Activated T-cell treated with anti-CD3 and anti-CD28 coated beads, Interleukin-2, amount 50 U/mL, for 24 hours (primary cell): Measurements from ENCODE around the gene GSTA1.
"Not testable (repeated sequence)": the region's sequence is repeated elsewhere in the genome, so short reads cannot be mapped to it uniquely, and the experiment has no call there.

ENCODE experiments used
- DNase-seq: peaks from one replicate; pipeline ENCODE4 v3.0.0-alpha.2; 2020
- H3K27ac Mint-ChIP-seq: 2 replicates; pipeline ENCODE4 v1.8.0; 2020; ENCODE audit warnings: mild to moderate bottlenecking, mixed read lengths
- H3K27me3 Mint-ChIP-seq: 2 replicates; pipeline ENCODE4 v1.8.0; 2020; ENCODE audit warnings: mixed read lengths
- H3K36me3 Mint-ChIP-seq: 2 replicates; pipeline ENCODE4 v1.8.0; 2020; ENCODE audit warnings: low read depth, mixed read lengths
- H3K4me1 Mint-ChIP-seq: 2 replicates; pipeline ENCODE4 v1.8.0; 2020; ENCODE audit warnings: low read depth, mixed read lengths
- H3K4me3 Mint-ChIP-seq: 2 replicates; pipeline ENCODE4 v1.8.0; 2020; ENCODE audit warnings: mild to moderate bottlenecking, moderate library complexity, mixed read lengths
- H3K9me3 Mint-ChIP-seq: 2 replicates; pipeline ENCODE4 v1.8.0; 2020; ENCODE audit warnings: mixed read lengths

The GSTA1 gene

DNA sequence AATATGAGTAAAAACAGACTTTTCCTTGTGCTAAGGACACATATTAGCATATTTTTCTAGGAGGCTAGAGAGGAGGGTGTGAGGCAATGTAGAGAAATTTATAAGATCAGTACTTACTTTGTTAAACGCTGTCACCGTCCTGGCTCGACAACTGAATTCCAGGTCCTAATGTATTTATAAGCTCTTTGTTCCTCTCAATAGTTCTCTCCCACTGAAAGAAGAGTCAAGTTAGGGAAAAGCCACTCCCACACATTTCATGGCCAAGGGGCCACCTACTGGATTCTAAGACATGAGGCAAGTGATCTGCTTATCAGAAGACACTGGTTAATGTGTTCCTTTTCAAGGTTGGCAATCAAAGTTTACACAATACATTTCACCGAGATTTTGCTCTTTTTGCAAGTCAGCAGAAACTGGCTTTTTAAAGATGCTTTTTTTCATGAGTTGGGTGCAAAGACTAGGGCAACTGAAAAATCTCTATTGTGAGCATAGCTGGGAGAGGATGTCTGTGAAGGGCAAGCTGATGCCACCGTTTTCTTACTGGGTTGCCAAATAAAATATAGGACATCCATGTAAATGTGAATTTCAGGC, at the start of gene GSTA1:
GSTA1 (minus strand) TSS at position 149 of the 588 bp plus-strand sequence. CDS start 4,549 bp downstream, outside the sequence.
- not testable (repeated sequence) for H3K4me1 Mint-ChIP-seq, H3K27ac Mint-ChIP-seq, H3K9me3 Mint-ChIP-seq, DNase-seq, H3K36me3 Mint-ChIP-seq, H3K4me3 Mint-ChIP-seq
- H3K27me3 Mint-ChIP-seq, result peaks cover 49% of the 10 kb centered on the region

DNA sequence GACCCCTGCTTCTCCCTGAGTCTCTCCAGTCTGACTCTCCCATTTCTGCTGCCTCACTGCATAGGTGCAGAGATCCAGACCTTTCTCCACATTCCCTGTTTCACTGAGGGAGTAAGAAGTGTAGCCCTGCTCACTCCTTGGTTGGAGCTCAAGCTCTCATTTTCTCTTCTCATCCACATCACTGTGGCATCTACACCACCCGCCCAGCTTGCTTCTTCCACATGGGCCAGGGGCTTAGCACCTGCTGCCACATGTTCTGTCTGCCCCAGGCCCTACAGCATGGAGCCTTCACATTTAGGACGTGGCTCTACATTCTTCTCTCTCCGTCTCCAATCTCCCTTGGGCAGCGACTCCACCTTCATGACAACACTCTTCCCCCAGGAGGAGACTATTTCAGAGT, 45.5 kb upstream of the GSTA1 start:
- Mint-ChIP-seq H3K36me3 (no peaks in the 10 kb centered on the region), H3K27ac (no peak overlapping the region)
- no peak for DNase-seq

GRCh38 chr6:52846002-52846401, 42.4 kb upstream of the GSTA1 start:
- no peaks in the 10 kb centered on the region for H3K9me3 Mint-ChIP-seq
- H3K4me1 Mint-ChIP-seq, result no peaks in the 10 kb centered on the region
- H3K27ac Mint-ChIP-seq, result no peak overlapping the region
- no peaks in the 10 kb centered on the region for H3K36me3 Mint-ChIP-seq
- H3K4me3 Mint-ChIP-seq, result no peak overlapping the region
- DNase-seq, result no peak
- peaks cover 17% of the 10 kb centered on the region for H3K27me3 Mint-ChIP-seq

More for the DNA sequence above, 45.5 kb upstream of the GSTA1 start:
- no peak overlapping the region for H3K4me3 Mint-ChIP-seq
- no peaks in the 10 kb centered on the region for H3K9me3 Mint-ChIP-seq
- peaks cover 25% of the 10 kb centered on the region for H3K27me3 Mint-ChIP-seq
- no peaks in the 10 kb centered on the region for H3K4me1 Mint-ChIP-seq

DNA sequence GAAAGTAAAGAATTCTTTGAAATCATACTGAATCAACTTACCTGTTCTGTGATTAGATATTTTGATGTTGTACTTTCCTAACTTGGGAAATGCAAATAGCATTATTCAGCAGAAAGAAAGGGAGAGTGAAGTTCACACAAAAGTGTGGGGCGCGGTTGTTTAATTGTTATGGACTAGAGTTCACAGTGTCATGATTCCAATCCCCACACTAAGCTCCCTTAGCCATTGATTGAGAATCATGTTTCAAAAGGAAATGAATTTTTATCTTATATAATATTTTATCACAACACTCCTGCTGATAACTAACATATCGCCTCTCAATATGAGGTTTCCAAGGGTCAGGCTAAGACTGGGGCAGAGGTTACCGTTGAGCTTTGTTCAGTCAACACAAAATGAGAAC, 40.0 kb upstream of the GSTA1 start:
- no peaks in the 10 kb centered on the region for H3K36me3 Mint-ChIP-seq
- H3K4me1 Mint-ChIP-seq, result no peaks in the 10 kb centered on the region
- DNase-seq, result no peak
- H3K27ac Mint-ChIP-seq, result no peak overlapping the region
- H3K9me3 Mint-ChIP-seq, result no peaks in the 10 kb centered on the region
- peaks cover 28% of the 10 kb centered on the region for H3K27me3 Mint-ChIP-seq
- no peak overlapping the region for H3K4me3 Mint-ChIP-seq

DNA sequence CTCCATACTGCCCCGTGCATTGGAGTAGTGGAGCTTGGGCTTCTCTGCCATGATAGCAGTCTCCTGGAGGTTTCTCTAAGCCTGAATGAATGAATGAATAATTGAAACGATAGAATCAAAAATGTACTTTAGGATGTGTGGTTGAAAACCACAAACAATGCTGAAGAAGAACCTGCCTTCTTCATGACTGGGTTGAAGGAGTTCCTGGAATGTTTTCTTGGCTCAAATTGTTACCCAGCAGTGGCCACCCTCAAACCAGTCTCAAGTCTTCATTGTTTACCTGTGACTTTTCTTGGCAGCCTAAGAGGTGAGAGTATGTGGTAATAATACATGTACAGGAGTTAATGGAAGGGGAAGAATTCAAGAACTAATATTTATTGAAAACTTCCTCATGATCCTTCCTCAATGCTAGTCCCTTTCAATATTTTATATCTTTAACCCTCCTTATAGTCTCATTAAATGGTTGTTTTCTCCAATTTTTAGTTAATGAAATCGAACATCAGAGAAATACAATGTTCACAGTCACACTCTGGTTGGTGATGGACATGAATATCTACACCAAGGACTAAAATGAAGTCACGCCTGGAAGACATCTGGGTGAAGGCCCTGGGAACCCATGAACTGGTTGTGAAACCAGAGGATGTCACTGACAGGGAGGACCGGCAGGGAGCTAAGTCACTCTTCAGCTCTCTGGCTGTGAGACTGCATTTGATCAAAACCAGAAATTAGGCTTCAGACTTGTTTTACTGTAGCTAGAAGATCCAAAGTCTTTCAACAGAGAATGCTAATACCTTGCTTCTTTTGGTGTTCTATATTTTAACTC, 37.4 kb upstream of the GSTA1 start, which contains the start of gene GSTA5:
GSTA5 (minus strand) TSS at position 51 of the 823 bp plus-strand sequence.
- Mint-ChIP-seq H3K36me3 (no peaks in the 10 kb centered on the region), H3K9me3 (no peaks in the 10 kb centered on the region), H3K27ac (no peak within 1 kb of the TSS), H3K4me1 (no peaks in the 10 kb centered on the region), H3K27me3 (peaks cover 51% of the 10 kb centered on the region), H3K4me3 (no peak within 1 kb of the TSS)
- no peak for DNase-seq

GRCh38 chr6:52839124-52840055, 35.8 kb upstream of the GSTA1 start:
- Mint-ChIP-seq H3K36me3 (no peaks in the 10 kb centered on the region), H3K9me3 (no peaks in the 10 kb centered on the region), H3K4me3 (no peak overlapping the region), H3K27ac (no peak overlapping the region), H3K4me1 (no peaks in the 10 kb centered on the region), H3K27me3 (peaks cover 60% of the 10 kb centered on the region)
- peak; percentile 66 for DNase-seq

DNA sequence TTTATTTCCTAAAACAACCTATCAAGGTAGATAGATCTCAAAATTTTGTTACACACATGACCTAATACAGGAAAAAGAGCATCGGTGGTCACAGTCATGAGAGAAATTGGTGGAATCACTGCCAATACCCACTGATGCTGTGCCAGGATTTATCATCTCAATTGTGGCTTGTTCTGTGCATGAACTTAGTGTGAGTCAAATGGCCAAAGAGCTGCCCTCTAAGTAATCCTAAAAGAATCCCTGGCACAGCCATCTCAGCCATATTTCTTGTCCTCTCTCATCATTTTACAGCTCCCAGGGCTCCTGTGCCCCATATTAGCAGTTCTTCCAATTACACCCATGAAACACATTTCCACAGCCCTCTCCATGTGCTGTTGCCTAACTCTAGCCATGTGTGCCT, 30.9 kb upstream of the GSTA1 start:
- Mint-ChIP-seq H3K4me3 (no peak overlapping the region), H3K36me3 (no peaks in the 10 kb centered on the region), H3K27ac (no peak overlapping the region), H3K27me3 (peaks cover 51% of the 10 kb centered on the region), H3K9me3 (no peaks in the 10 kb centered on the region), H3K4me1 (no peaks in the 10 kb centered on the region)
- no peak for DNase-seq

DNA sequence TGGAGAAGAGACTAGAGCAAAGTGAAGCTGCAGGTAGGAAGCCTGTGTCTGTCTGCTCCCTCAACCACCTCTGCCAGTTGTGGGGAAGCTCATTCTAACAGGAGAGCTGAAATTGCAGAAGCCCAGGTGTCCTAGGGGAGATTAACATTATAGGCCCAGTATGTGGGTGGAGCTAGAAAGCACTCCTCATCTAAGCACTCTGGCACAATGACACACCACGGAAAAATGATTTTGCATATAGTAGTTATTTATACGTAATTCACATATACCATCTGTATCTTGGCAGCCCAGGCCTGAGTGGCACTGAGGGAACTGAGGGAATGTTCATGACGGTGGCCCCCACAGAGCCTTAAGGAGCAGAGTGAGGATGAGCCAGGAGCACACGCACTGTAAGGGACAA, 27.3 kb upstream of the GSTA1 start:
- H3K4me1 Mint-ChIP-seq, DNase-seq, H3K9me3 Mint-ChIP-seq, H3K4me3 Mint-ChIP-seq, H3K36me3 Mint-ChIP-seq, H3K27ac Mint-ChIP-seq: not testable (repeated sequence)
- peaks cover 29% of the 10 kb centered on the region for H3K27me3 Mint-ChIP-seq

GRCh38 chr6:52829046-52829817, 25.6 kb upstream of the GSTA1 start:
- no peak overlapping the region for H3K27ac Mint-ChIP-seq
- H3K9me3 Mint-ChIP-seq, result no peaks in the 10 kb centered on the region
- H3K27me3 Mint-ChIP-seq, result peaks cover 21% of the 10 kb centered on the region
- no peaks in the 10 kb centered on the region for H3K36me3 Mint-ChIP-seq
- DNase-seq, result no peak
- H3K4me3 Mint-ChIP-seq, result no peak overlapping the region
- H3K4me1 Mint-ChIP-seq, result no peaks in the 10 kb centered on the region

- not testable (repeated sequence) for DNase-seq, H3K4me1 Mint-ChIP-seq, H3K27ac Mint-ChIP-seq, H3K9me3 Mint-ChIP-seq, H3K36me3 Mint-ChIP-seq, H3K4me3 Mint-ChIP-seq
- H3K27me3 Mint-ChIP-seq, result peaks cover 21% of the 10 kb centered on the region
Measured at GRCh38 chr6:52828621-52829020, 25.0 kb upstream of the GSTA1 start.

DNA sequence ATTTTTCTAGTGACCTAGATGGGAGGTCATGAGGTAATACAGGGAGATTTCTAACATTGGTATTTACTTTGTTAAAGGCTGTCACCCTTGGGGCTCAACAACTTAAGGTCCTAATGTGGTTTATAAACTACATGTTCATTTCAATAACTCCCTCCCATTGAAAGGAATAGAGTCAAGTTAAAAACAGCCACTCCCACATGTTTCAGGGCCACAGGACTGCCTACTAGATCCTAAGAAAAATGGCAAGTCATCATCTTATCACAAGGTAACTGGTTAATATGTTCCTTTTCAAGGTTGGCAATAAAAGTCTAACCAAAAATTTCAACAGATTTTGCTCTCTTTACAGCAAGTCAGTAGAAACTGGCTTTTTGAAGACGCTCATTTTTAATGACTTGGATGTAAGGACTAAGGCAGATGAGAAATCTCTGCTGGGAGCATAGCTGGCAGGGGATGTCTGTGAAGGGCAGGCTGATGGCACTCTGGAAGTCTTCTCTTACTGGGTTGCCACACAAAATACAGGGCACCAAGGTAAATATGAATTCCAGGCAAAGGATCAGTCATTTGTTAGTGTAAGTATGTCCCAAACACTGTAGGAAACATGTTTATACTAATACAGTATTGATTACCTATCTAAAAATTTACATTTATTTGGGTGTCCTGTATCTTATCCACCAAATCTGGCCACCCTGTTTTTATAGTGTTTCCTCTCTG, 23.6 kb upstream of the GSTA1 start:
- H3K36me3 Mint-ChIP-seq, H3K4me1 Mint-ChIP-seq, H3K27ac Mint-ChIP-seq, H3K9me3 Mint-ChIP-seq, DNase-seq, H3K4me3 Mint-ChIP-seq: not testable (repeated sequence)
- H3K27me3 Mint-ChIP-seq, result peaks cover 17% of the 10 kb centered on the region

- Mint-ChIP-seq H3K27ac (no peak overlapping the region), H3K27me3 (peaks cover 17% of the 10 kb centered on the region), H3K4me3 (no peak overlapping the region), H3K9me3 (peaks cover 9% of the 10 kb centered on the region), H3K4me1 (no peaks in the 10 kb centered on the region), H3K36me3 (no peaks in the 10 kb centered on the region)
- DNase-seq, result no peak
Measured at GRCh38 chr6:52826513-52826912, 22.9 kb upstream of the GSTA1 start.

DNA sequence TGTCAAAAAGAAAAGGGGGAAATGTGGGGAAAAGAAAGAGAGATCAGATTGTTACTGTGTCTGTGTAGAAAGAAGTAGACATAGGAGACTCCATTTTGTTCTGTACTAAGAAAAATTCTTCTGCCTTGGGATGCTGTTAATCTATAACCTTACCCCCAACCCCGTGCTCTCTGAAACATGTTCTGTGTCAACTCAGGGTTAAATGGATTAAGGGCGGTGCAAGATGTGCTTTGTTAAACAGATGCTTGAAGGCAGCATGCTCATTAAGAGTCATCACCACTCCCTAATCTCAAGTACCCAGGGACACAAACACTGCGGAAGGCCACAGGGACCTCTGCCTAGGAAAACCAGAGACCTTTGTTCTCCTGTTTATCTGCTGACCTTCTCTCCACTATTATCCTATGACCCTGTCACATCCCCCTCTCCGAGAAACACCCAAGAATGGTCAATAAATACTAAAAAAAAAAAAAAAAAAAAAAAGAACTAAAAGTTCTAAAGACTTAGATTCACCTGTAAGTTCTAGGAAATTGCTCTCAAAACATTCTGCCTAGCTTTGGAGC, 22.4 kb upstream of the GSTA1 start:
- H3K27ac Mint-ChIP-seq, H3K4me3 Mint-ChIP-seq, H3K36me3 Mint-ChIP-seq, H3K4me1 Mint-ChIP-seq, H3K9me3 Mint-ChIP-seq, DNase-seq: not testable (repeated sequence)
- peaks cover 17% of the 10 kb centered on the region for H3K27me3 Mint-ChIP-seq
